Caco-2 (cell line): ENCODE measurements around the gene NRP1. TPM values are rescaled to one million over a fixed set of nuclear protein-coding genes. Genes with fewer than 3 reads are reported as not detected.

Source experiments
- BruUV-seq: library from RNA; stranded (reverse); fragments of 400-500 nt; replicated peaks from 2 replicates; lab custom pipeline; 2021; lab: Mats Ljungman, UMichigan
- CTCF ChIA-PET: fragments of 300-600 bp; sonication (Branson Sonifier 250); formaldehyde crosslinking; loops from one replicate; lab custom pipeline; 2022; ENCODE audit warnings: antibody characterized with exemption; lab: Charles Lee
- POLR2A ChIA-PET: fragments of 300-600 bp; sonication (Branson Sonifier 250); formaldehyde crosslinking; loops from one replicate; lab custom pipeline; 2022; ENCODE audit warnings: antibody characterized with exemption; lab: Charles Lee
- DNase-seq, 2 experiments: peaks; one replicate each; pipeline versions ENCODE4 v3.0.0 to v3.0.0-alpha.2; 2020 to 2022
- H3K27me3 ChIP-seq: replicated peaks from 2 replicates; pipeline ENCODE4 v1.6.0; 2011; ENCODE audit warnings: low read length; ENCODE audit not compliant: control insufficient read depth, insufficient read depth
- H3K36me3 ChIP-seq: 2 replicates; pipeline ENCODE4 v1.5.1; 2011; ENCODE audit warnings: low read length; ENCODE audit not compliant: control insufficient read depth, insufficient read depth
- H3K4me1 ChIP-seq: fragments of 250-450 bp; sonication (Bioruptor Pico); 2 replicates; pipeline ENCODE4 v1.5.1; 2020; ENCODE audit warnings: mild to moderate bottlenecking
- H3K4me3 ChIP-seq: 2 replicates; pipeline ENCODE4 v1.5.1; 2011; ENCODE audit warnings: low read depth, mild to moderate bottlenecking, control low read depth, low read length
- H3K9me3 ChIP-seq: fragments of 250-450 bp; sonication (Bioruptor Pico); 2 replicates; pipeline ENCODE4 v1.5.1; 2020; ENCODE audit warnings: mild to moderate bottlenecking, moderate library complexity
- H3K27ac Mint-ChIP-seq: one replicate; pipeline ENCODE4 v1.8.0; 2022; ENCODE audit warnings: mixed read lengths; ENCODE audit not compliant: unreplicated experiment
- H3K27me3 Mint-ChIP-seq: one replicate; pipeline ENCODE4 v1.8.0; 2022; ENCODE audit warnings: mixed read lengths; ENCODE audit not compliant: insufficient read depth, unreplicated experiment
- H3K36me3 Mint-ChIP-seq: one replicate; pipeline ENCODE4 v1.8.0; 2022; ENCODE audit warnings: mild to moderate bottlenecking, mixed read lengths; ENCODE audit not compliant: insufficient read depth, unreplicated experiment
- H3K4me1 Mint-ChIP-seq: one replicate; pipeline ENCODE4 v1.8.0; 2022; ENCODE audit warnings: low read depth, mixed read lengths; ENCODE audit not compliant: unreplicated experiment
- H3K4me3 Mint-ChIP-seq: one replicate; pipeline ENCODE4 v1.8.0; 2022; ENCODE audit warnings: mild to moderate bottlenecking, moderate library complexity, mixed read lengths; ENCODE audit not compliant: unreplicated experiment
- H3K9me3 Mint-ChIP-seq: one replicate; pipeline ENCODE4 v1.8.0; 2022; ENCODE audit warnings: mixed read lengths; ENCODE audit not compliant: unreplicated experiment
- intact Hi-C: fragments of 100-400 bp; cut with micrococcal nuclease; formaldehyde crosslinking; loops from one replicate; pipeline ENCODE4 v1.10.0; 2022; ENCODE audit not compliant: unreplicated experiment
- total RNA-seq: library from RNA; stranded (reverse); gene quantifications from 2 replicates; pipeline ENCODE4 v1.2.3, GENCODE V29; 2022
- TF ChIP-seq, protein P1 (sequence below), 2 experiments: fragments of 200-600 bp in 1 of 2; IDR thresholded peaks; 1 replicate in 1 of 2; 2 replicates in 1 of 2; pipeline versions ENCODE4 v1.5.1 to v1.8.0; 2011 to 2022; ENCODE audit warnings: antibody characterized with exemption in 1 of 2, control low read depth in 1 of 2, inconsistent platforms in 1 of 2, low read depth in 1 of 2, low read length in 1 of 2, mild to moderate bottlenecking in 1 of 2, moderate library complexity in 1 of 2; ENCODE audit not compliant: insufficient read depth in 1 of 2, severe bottlenecking in 1 of 2, unreplicated experiment in 1 of 2

Gene NRP1
- total RNA-seq, 1 experiment from 2014 or later, result 123 TPM

DNA sequence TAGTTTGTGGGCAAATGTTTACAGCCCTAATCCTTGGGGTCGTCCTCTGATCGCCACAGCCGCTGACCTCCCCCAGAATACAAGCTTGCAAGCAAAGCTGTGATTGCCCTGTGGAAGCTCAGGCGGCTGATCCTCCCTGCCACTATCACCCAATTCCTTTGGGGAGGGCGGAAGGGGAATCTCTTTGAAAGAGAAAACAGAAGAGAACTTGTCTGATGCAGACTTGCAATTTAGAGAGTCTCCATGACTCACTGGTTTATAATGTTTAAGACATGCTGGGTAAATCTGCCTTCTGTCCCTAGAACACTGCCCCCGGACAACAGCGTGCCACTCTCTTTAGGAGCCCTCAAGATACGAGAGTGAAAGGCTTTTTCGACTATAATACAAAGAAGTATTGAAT lies 75.5 kb downstream of the NRP1 start:
- Mint-ChIP-seq H3K27ac (peak overlapping the region; percentile 55), H3K36me3 (peaks cover 77% of the 10 kb centered on the region)
- DNase-seq, result no peak

DNA sequence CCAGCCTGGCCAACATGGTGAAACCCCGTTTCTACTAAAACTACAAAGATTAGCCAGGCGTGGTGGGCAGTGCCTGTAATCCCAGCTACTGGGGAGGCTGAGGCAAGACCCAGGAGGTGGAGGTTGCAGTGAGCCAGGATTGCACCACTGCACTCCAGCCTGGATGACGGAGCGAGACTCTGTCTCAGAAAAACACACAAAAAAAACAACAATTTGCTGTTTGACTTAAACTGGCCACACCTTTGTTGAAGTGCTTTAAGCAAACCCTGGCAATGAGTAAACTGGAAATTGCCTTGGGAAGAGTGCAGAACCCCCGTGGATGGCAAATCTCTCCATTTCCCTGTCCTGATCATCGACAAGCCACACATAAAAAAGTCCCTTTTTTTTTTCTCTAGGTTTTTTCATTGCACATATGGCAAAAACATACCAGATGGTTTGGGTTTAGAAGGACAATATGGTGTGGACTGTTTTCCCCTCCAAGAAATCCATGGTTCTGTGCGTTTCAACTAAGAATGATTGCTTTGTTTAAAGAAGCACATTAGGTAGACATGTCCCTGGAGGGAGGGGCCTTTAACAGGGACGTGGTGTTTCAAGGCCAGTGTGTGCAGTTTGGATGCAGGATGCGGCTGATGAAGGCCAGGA lies 76.9 kb downstream of the NRP1 start:
- Histone ChIP-seq H3K36me3 (no peaks in the 10 kb centered on the region), H3K9me3 (no peaks in the 10 kb centered on the region), H3K4me3 (no peak overlapping the region), H3K4me1 (peaks cover 29% of the 10 kb centered on the region), H3K27me3 (no peaks in the 10 kb centered on the region)
- Mint-ChIP-seq H3K9me3 (no peaks in the 10 kb centered on the region), H3K4me1 (peaks cover 39% of the 10 kb centered on the region), H3K27me3 (no peaks in the 10 kb centered on the region), H3K4me3 (no peak overlapping the region), H3K27ac (no peak overlapping the region), H3K36me3 (peaks cover 79% of the 10 kb centered on the region)
- POLR2A ChIA-PET, result no interaction called here
- TF ChIP-seq, protein P1, sequence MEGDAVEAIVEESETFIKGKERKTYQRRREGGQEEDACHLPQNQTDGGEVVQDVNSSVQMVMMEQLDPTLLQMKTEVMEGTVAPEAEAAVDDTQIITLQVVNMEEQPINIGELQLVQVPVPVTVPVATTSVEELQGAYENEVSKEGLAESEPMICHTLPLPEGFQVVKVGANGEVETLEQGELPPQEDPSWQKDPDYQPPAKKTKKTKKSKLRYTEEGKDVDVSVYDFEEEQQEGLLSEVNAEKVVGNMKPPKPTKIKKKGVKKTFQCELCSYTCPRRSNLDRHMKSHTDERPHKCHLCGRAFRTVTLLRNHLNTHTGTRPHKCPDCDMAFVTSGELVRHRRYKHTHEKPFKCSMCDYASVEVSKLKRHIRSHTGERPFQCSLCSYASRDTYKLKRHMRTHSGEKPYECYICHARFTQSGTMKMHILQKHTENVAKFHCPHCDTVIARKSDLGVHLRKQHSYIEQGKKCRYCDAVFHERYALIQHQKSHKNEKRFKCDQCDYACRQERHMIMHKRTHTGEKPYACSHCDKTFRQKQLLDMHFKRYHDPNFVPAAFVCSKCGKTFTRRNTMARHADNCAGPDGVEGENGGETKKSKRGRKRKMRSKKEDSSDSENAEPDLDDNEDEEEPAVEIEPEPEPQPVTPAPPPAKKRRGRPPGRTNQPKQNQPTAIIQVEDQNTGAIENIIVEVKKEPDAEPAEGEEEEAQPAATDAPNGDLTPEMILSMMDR (IDR thresholded peaks at IDR 0.05; ENCODE audit: insufficient read depth in 1 of 2, low read depth in 1 of 2, low read length in 1 of 2, severe bottlenecking in 1 of 2, unreplicated experiment in 1 of 2), result no peak
- CTCF ChIA-PET, result no interaction called here
- no peak for DNase-seq
- no TSS peak for BruUV-seq
- intact Hi-C loops, result loop anchor here (2.0 kb wide), 1 partner anchor 15 kb away; no protein-coding TSS in a partner anchor

More for the DNA sequence above, 75.5 kb downstream of the NRP1 start:
- H3K4me3 ChIP-seq, result no peak overlapping the region
- intact Hi-C loops, result no loop called here
- BruUV-seq, result no TSS peak
- POLR2A ChIA-PET, result no interaction called here
- H3K9me3 ChIP-seq, result no peaks in the 10 kb centered on the region
- Mint-ChIP-seq H3K27me3 (no peaks in the 10 kb centered on the region), H3K4me3 (no peak overlapping the region), H3K9me3 (no peaks in the 10 kb centered on the region), H3K4me1 (peaks cover 38% of the 10 kb centered on the region)
- CTCF ChIA-PET, result no interaction called here
- TF ChIP-seq, protein P1 (IDR thresholded peaks at IDR 0.05; ENCODE audit: insufficient read depth in 1 of 2, low read depth in 1 of 2, low read length in 1 of 2, severe bottlenecking in 1 of 2, unreplicated experiment in 1 of 2), result no peak
- no peaks in the 10 kb centered on the region for H3K36me3 ChIP-seq
- peaks cover 42% of the 10 kb centered on the region for H3K4me1 ChIP-seq
- no peaks in the 10 kb centered on the region for H3K27me3 ChIP-seq

DNA sequence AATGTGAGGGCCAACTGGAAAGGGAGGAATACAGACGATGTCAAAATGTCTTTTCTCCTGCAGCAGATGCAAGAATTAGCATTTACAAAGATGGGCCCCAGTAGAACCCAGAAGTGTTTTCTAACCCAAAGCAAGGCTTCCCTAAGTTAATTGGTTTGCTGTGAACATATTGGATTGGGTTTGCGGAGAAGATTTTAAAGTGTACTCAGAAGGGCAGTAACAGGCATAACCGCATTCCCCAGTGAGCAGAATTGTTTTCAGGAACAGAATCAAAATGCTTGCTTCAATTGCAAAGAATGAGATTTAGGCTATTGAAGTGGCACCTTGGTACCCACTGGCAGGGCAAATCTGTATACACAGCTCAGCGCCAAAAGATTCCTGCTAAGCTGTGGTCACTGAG lies 78.0 kb downstream of the NRP1 start:
- TF ChIP-seq, protein P1 (IDR thresholded peaks at IDR 0.05; ENCODE audit: insufficient read depth in 1 of 2, low read depth in 1 of 2, low read length in 1 of 2, severe bottlenecking in 1 of 2, unreplicated experiment in 1 of 2), result no peak
- POLR2A ChIA-PET, result no interaction called here
- no peaks in the 10 kb centered on the region for H3K36me3 ChIP-seq

More for the DNA sequence above, 78.0 kb downstream of the NRP1 start:
- no TSS peak for BruUV-seq
- Mint-ChIP-seq H3K4me3 (no peak overlapping the region), H3K4me1 (peaks cover 34% of the 10 kb centered on the region), H3K9me3 (no peaks in the 10 kb centered on the region), H3K27ac (peak overlapping the region; percentile 44), H3K27me3 (no peaks in the 10 kb centered on the region), H3K36me3 (peaks cover 81% of the 10 kb centered on the region)
- intact Hi-C loops, result loop anchor here (2.0 kb wide), 1 partner anchor 14 kb away; no protein-coding TSS in a partner anchor
- CTCF ChIA-PET, result no interaction called here
- DNase-seq, result no peak
- Histone ChIP-seq H3K4me1 (peaks cover 29% of the 10 kb centered on the region), H3K27me3 (no peaks in the 10 kb centered on the region), H3K9me3 (no peaks in the 10 kb centered on the region), H3K4me3 (no peak overlapping the region)
